Stimulated activated CD8-positive, alpha-beta memory T cell treated with anti-CD3 and anti-CD28 coated beads, Interleukin-4, amount 100 ng/mL, for 48 hours (primary cell): ENCODE data around the gene FNTB.

Experiments used
- DNase-seq: peaks from one replicate; pipeline ENCODE4 v3.0.0-alpha.2; 2020

Gene FNTB

DNA sequence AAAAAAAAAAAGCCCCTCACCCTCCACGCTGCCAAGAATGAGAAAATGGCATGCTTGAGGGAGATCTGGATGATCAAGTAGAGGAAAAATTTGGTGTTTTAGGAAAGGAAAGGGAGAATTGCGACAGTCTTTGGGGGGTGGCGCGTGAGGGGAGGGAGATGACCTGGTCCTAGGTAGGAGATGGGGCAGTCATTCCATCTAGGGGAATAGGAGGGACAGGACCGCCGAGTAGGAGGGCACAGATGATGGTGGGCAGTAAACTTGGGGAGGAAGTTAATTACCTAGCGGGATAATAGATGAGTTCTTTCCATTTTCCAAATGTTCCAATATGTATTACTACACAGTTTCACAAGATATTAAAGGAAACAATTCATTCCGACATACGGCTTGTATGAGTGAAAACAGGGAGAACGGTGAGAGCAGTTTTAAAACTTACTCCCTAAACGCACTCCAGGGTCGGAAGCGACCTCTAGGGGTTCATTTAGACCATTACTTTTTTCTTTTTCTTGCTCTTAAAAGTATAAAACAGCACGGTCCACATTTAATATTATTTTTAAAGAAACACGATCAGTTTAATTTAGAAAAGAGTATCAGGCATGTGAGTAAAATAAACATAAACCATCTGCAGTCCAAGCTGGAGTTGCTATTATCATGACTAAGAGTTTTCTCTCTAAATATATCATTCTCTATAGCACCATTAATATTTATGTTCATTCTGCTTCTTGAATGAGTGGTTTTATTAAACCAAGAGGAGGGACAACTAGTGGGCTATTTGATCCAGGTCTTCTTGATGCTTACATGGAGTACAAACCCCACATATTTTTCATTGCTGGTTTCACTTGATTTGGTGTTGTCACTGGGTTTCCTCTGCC, 3.0 kb upstream of the FNTB start:
- DNase-seq: no peak

- no peak for DNase-seq
Observed at GRCh38 chr14:64987438-64987767, 708 bp downstream of the FNTB start.

DNA sequence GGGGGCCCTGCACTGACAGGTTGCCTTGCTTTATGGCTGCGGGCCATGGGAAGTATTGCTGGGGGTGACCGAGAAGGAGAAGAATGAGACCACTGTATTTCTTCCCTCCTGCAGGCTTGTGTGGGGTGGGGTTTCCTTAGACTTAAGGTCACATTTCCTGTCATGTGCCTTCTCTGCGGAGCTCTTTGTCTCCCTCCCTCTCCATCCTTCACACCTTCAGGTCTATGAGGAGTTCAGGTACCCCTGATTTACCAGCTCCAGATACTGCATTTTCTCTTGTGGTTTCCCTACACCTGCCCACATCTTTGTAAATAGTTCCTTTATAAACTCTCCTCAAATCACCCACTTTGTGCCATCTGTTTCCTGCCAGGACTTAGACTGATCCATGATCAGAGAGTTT, 3.6 kb downstream of the FNTB start:
- DNase-seq: no peak

DNA sequence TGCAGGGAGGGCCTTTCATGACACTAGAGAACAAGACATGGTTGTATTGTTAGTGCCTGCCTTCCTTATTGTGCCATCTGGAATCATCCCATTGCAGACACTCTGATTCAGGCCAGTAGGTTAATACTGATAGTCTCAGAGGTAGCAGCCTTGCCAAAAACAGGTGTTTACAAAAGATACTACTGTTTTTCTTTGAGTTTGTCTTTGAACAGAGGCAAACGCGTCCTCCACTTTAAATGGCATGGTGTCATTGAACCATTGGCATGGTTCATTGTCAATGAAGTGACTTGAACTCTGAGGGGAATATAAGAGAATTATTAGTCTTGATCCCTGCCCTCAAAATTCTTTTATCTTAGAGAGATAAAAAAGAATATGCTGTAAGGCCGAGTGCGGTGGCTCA, 4.2 kb downstream of the FNTB start:
- DNase-seq: no peak

GRCh38 chr14:64992328-64992885, 5.7 kb downstream of the FNTB start:
- no peak for DNase-seq

DNA sequence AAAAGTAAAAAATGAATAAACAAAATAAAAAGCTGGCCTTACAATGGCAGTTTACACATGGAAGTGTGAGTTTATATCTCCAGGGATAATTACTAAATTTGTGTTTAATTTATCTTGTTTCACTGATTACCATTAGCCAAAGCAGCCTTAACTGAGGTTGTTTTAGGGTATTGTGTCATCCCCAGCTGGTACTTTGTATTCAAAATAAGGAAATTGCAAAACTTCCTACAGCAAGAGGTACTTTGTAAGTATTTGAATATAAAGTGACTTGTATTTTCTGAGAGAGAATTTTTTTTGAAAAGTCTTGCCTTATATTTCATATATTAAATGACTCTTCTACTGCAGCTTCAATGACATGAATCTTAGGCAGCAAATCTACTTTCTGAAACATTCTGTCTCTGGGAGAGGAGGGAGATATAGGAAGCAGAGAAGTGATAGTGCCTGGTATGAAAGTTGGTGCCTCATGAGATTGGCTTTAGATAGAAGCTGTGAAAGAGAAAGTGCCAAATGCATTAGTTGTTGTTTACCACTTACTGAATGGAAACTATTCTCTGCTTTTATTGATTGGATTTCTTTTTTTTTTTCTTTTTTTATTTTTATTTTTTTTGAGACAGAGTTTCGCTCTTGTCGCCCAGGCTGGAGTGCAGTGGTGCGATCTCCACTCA, 6.7 kb downstream of the FNTB start:
- no peak for DNase-seq

DNA sequence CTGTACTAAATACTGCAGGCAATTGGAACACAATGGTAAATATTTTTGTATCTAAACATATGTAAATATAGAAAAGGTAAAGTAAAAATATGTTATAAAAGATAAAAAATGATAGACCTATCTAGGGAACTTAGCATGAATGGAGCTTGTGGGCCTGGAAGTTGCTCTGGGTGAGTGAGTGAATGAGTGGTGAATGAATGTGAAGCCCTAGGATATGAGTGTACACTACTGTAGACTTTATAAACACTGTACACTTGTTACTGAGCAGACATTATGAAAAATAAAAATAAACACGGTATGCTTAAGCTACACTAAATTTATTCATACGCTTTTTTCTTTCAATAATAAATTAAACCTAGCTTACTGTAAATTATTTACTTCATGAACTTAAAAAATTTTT, 7.8 kb downstream of the FNTB start:
- DNase-seq: no peak

GRCh38 chr14:64995291-64995690, 8.6 kb downstream of the FNTB start:
- no peak for DNase-seq

- no peak for DNase-seq
Observed at GRCh38 chr14:64997108-64997794, 10.6 kb downstream of the FNTB start.

- DNase-seq: no peak
Observed at GRCh38 chr14:64998455-64998931, 11.8 kb downstream of the FNTB start.

DNA sequence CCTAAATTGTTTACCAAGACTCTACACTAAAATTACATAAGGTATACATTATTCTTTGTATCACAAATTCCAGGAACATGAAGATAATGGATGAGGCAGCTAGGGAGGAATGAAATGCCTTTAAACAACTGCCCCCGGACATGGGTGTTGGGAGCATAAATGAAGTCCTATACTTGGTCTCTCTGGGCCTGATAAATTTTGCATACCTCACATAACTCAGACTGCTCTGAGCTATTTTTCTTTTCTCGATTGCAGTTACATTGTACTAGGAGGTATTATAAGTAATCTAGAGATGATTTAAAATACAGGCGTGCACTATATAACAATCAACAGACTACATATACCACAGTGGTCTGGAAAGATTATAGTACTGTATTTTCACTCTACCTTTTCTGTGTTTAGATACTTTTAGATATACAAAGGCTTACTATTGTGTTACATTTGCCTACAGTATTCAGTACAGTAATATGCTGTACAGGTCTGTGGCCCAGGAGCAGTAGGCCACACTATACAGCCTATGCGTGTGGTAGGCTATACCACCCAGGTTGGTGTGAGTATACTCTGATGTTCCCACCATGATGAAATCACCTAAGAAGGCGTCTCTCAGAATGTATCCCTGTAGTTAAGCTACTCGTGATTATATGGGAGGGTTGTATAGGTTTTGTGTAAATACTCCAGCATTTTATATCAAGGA, 14.3 kb downstream of the FNTB start:
- no peak for DNase-seq

GRCh38 chr14:65001723-65002122, 15.0 kb downstream of the FNTB start:
- no peak for DNase-seq

DNA sequence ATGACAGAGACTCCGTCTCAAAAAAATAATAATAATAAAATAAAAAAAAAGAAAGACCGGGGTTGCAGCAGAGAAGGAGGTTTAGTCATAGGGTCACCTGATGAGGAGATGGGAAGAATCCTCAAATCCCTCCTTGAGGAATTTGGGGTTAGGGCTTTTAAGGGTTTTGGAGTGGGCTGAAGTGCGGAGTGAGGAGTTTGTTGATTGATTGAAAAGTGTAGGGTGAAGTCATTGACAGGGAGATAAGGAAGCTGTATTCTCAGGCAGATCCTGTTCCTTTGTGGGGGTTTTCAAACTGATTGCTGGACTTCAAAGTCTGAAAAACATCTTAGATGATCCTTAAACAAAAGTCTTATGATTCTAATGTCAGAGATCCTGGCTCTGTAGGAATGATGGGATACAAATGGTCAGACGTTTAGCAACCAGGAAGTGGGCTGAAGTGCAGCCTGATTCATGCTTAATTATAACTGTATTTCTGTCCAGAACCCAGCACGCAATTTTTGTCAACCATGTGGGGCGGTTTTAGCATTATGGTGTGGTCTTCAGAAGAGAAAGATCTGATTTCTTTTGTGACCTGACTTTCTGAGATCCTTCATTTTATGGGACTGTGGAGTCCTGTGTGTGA, 16.0 kb downstream of the FNTB start:
- DNase-seq: no peak

DNA sequence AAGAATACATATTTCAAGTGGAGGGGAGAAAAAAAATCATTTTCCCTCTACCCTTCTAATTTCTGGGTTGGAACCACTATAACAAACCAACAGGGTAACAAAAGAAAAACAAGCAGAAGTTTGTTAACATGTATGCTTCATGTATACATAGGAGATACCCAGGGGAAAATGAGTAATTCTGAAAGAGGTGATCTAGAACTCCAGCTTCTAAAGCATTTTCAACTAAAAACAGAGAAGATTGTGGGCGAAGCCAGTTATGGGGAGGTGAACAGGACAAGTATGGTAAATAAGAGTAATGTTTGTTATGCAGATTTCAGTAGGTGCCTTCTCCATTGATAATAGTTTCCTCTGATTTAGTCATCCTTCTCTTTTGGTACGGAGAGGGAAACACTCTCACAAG, 16.7 kb downstream of the FNTB start:
- no peak for DNase-seq

DNA sequence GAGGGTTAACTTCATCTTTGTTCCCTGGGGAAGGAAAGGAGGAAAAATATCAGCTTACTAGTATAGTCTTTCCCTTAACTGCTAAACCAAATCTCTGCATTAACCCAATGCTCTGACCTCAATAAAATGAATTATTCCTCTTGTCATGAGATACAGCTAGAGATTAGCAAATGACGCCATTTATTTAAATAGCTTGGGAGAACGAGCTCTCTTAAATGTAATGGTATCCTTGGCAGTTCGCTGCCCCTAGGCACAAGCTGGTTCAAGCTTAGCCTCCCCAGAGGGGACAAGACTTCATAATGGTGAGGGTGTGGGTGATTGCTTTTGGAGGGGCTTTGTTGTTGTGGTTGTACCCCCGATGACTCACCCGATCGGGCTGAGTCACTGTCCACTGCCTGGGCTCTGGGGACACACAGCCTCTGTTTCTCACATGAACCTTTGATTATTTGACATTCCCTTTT, 19.6 kb downstream of the FNTB start:
- DNase-seq: no peak

DNA sequence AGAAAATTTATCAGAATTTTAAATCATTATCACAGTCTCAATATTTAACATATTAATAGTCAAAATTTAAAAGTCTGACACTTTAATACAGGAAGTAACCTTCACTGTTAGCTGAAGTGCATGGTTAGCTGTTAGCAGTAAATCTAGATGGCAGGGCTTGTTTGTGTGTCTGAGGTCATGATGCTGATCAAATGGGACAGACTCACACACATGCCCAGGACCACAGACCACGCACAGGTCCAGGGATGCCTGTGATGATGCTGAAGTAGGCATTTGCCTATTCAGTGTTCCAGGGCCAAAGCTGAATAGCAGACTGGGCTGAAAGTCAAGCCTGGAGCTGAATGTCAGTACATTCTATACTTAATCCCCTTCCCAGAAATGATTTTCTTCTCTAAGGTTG, 20.5 kb downstream of the FNTB start:
- DNase-seq: no peak

GRCh38 chr14:65010211-65010931, 23.7 kb downstream of the FNTB start:
- DNase-seq: no peak

- no peak for DNase-seq
Observed at GRCh38 chr14:65011538-65011937, 24.8 kb downstream of the FNTB start.

DNA sequence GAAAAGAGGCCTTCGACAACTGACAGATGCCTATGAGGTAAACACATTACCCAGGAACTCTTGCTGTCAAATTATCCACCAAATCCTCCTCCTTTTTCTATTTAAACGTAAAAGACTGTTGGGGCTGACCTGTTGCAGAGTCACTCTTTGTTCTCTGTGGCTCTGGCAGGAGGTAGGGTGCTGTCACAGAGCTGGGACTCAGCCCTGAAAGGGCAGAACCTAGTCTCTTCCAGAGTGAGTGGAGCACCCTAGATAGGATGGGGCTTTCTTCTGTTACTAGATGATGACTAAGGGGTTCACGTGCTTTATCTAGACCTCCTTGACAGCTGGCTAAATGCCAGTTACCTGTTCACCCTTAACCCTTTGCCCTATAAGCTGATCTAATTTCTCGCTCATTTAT, 25.7 kb downstream of the FNTB start:
- DNase-seq: no peak

- DNase-seq: no peak
Observed at GRCh38 chr14:65015391-65015790, 28.7 kb downstream of the FNTB start.

GRCh38 chr14:65016471-65016870, 29.8 kb downstream of the FNTB start:
- DNase-seq: no peak
